GM13977 (cell line): ENCODE results near the gene HSH2D.

Experiments
- DNase-seq: peaks from one replicate; pipeline ENCODE4 v3.0.0; 2012; ENCODE audit warnings: low spot score
- CTCF ChIP-seq: IDR thresholded peaks from 2 replicates; pipeline ENCODE4 v1.5.1; 2012; ENCODE audit warnings: mild to moderate bottlenecking, control low read depth; ENCODE audit not compliant: insufficient read depth; ENCODE audit errors: extremely low read depth, missing control alignments
- in situ Hi-C: fragments of 300-500 bp; cut with MboI; formaldehyde crosslinking; loops from one replicate; pipeline ENCODE4 v1.12.0; 2022; ENCODE audit warnings: low sequenced_read_pairs, low pct_unique_long_range_greater_than_20kb, mixed read lengths, inconsistent platforms; ENCODE audit not compliant: unreplicated experiment

The HSH2D gene

GRCh38 chr19:16121967-16122366 lies 21.5 kb upstream of the HSH2D start:
- TF ChIP-seq CTCF = no peak
- DNase-seq = no peak
- in situ Hi-C loops = no loop called here

GRCh38 chr19:16124953-16125352 lies 18.5 kb upstream of the HSH2D start:
- DNase-seq = no peak
- TF ChIP-seq CTCF = no peak
- in situ Hi-C loops = no loop called here

- in situ Hi-C loops = no loop called here
These were observed 17.6 kb upstream of the HSH2D start for GRCh38 chr19:16125737-16126495.

GRCh38 chr19:16127080-16127479 lies 16.4 kb upstream of the HSH2D start:
- no peak for DNase-seq
- in situ Hi-C loops = no loop called here
- TF ChIP-seq CTCF = no peak

More at GRCh38 chr19:16125737-16126495, 17.6 kb upstream of the HSH2D start:
- no peak for DNase-seq
- no peak for TF ChIP-seq CTCF

- DNase-seq = no peak
- in situ Hi-C loops = no loop called here
- no peak for TF ChIP-seq CTCF
These were observed 15.6 kb upstream of the HSH2D start for GRCh38 chr19:16127776-16128371.

GRCh38 chr19:16131648-16132047 lies 11.8 kb upstream of the HSH2D start:
- in situ Hi-C loops = no loop called here
- no peak for TF ChIP-seq CTCF
- DNase-seq = no peak
